GM19452 (cell line): ENCODE measurements around the gene ATXN7.

ENCODE experiments used
- ATAC-seq: cut with Tn5 transposase; IDR thresholded peaks from one replicate; pipeline ENCODE4 v1.9.1; 2021; ENCODE audit not compliant: unreplicated experiment

The ATXN7 gene

DNA sequence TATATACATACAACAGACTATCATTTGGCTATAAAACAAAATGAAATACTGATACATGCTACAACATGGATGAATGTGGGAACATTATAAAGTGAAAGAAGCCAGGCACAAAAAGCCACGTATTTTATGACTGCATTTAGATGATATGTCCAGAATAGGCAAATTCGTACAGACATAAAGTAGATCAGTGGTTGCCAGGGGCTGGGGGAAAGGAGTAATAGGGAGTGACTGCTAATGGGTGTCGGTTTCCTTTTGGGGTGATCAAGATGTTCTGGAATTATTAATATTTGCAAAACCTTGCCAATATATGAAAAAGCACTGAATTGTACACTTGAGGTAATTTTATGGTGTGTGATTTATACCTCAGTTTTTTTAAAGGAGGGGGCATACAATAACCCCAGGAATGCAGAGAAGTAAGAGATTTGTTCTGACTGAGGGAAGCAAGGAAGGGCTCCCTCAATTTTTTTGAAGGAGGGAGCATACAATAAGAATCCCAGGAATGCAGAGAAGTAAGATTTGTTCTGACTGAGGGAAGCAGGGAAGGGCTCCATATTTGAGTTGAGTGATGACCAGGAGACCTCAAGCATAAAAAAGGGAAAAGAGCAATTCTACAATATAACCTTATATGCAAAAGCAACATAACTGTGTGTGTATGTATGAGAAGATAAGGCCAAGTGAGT, 153.4 kb downstream of the ATXN7 start:
- ATAC-seq = no peak

DNA sequence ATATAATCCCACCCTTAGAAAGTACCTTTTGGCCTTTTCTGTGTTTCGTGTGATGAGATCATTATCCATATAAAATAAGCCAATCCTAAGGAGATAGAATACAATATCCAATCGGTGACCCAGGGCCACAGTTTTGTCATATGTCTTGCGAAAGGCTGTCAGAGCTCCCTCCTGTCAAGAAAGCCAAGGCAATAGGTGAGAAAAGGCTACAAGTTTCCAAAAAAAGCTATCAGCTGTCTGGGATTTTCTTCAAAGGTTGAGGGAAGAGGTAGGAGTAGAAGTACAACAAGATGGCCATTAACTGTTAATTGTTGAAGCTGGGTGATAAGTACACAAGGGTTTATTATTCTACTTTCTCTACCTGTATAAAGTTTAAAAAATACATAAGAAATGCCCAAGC, 155.6 kb downstream of the ATXN7 start:
- no peak for ATAC-seq

DNA sequence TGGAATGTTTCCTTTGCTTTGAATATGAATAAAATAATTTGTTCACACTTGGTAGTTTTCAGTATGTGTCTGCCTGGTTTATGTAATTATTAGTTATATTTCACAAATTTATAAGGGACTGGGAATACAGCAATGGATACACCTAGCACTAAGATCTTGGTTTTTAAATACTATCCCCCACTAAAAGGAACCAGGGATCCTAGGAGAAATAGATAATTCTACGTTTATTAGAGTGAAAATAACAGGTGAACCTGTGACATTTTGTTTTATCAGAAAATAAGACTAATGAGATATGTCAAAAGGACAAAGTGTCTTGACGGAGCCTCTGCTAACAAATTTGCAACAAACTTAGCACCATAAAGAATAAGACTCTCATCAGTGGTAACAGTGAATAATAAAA, 156.2 kb downstream of the ATXN7 start:
- no peak for ATAC-seq

DNA sequence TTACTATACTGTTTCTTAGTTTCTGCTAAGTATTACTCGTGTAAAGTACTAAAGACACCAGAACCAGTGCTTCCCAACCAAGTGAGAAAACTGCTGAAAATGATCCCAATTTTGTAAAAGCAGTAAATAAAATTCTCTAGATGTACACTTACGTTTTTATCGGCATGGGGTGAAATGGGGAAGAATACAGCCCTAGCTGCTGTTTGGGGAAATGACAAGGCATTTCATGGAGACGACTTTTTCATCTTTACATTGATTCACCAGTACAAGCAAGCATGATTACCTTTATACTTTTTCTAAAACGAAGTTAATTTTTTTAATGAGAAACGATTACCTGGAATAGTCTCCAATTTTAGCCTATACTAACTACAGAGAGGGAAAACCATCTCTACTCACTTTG, 158.3 kb downstream of the ATXN7 start:
- no peak for ATAC-seq

DNA sequence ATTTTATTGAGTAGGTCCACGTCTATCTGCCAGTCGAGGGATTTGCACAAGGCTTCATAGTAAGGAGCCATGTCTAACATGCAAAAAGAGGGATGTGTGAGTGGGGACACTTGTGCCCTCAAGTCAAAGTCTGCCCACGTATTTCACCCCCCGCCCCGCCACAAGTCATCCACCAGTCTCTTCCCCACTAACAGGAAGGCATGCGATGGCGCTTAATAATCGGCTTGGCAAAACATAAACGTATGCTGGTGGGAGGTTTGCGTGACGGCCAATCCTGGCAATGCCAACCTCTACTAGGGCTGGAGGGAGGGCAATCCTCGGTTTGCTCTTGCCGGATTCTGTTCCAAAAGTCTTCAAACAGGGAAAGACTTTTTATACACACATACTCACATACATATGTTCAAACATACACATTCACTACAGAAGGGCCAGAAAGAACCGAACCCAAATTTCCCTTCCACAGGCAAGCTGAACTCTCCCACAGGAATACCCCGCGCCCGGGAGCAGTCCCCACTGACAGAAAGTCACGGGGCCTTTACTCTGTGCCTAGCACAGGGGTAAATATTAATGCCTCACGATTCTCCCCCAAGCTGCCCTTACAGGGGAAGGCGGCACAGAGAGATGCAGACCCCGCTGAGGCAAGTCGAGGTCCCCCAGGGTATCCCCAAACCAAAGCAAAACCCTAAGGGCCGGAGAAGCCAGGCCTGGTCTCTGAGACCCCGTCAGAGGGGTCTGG, 159.0 kb downstream of the ATXN7 start:
- peak; percentile 5 for ATAC-seq

DNA sequence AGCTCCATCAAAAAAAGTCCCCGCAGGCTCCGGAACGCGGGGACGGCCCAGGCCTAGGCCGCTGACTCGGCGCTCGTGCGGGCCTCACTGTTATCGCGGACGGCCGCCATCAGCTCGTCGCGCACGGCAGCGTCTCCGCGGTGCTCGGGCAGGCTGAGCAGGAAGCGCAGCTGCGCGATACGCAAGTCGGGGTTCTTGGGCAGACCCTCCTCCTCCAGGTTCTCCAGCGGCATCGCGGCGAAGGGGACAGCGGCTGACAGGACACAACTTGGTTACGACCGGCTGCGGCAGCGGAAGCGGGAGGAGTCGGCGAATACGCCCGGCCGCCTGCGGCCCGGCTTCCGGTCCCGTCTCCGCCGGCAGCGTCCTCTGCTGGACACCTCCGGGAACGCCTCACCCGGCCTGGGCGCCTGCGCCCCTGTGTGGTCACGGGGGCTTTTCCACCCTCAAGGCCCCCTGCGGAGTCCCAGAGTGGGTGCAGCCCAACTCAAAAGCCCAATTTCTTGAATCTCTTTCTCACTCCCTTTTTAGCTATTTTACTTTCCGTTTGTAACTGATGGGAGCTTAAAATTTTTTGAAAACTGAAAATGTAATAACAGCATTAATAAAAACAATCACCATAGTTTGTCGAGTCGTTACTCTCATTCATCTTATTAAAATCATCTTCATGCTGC, 159.7 kb downstream of the ATXN7 start, which contains the start of gene PSMD6:
Gene PSMD6 (minus strand): TSS at position 308 of the 674 bp plus-strand sequence. CDS start 75 bp downstream, at position 233.
- ATAC-seq = peak; percentile 97

DNA sequence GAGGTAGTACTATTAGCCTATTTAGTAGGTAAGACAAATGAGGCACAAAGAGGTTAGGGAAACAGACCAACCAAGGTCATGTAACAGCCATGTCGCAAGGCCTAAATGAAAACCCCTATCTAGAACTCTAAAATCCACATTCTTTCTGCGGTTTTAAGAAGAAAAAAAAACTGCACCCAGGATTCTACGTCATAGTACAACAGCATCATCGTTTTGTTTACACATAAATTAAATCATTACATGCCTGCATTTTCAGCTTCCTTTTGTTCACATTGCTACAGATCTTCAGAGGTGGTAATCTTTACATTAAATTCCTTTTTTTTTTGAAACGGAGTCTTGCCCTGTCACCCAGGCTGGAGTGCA, 160.2 kb downstream of the ATXN7 start:
- ATAC-seq = peak; percentile 1

- no peak for ATAC-seq
These were observed 162.7 kb downstream of the ATXN7 start for GRCh38 chr3:64026346-64026745.

- no peak for ATAC-seq
These were observed 164.0 kb downstream of the ATXN7 start for GRCh38 chr3:64027658-64028057.

DNA sequence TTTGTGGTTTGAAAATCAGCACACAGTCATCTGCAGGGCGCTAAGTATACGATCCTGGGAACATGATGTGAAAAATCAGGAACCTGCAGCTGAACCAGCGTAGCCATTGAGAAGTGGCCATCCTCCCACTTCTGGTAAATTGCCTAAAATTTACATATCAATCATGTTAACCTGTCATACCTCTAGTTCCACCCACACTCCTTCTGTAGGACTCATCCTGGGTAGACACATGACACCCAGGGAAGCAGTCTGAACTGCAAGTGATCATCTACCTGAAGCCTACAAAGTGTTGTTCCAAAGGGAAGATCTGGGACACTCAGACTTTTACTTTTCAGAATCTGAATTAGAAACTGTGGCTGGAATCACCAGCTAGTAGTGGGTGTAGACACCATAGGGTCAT, 165.1 kb downstream of the ATXN7 start:
- no peak for ATAC-seq

- no peak for ATAC-seq
These were observed 165.6 kb downstream of the ATXN7 start for GRCh38 chr3:64029287-64029686.

- peak; percentile 97 for ATAC-seq
These were observed 167.1 kb downstream of the ATXN7 start for GRCh38 chr3:64030741-64031140.

DNA sequence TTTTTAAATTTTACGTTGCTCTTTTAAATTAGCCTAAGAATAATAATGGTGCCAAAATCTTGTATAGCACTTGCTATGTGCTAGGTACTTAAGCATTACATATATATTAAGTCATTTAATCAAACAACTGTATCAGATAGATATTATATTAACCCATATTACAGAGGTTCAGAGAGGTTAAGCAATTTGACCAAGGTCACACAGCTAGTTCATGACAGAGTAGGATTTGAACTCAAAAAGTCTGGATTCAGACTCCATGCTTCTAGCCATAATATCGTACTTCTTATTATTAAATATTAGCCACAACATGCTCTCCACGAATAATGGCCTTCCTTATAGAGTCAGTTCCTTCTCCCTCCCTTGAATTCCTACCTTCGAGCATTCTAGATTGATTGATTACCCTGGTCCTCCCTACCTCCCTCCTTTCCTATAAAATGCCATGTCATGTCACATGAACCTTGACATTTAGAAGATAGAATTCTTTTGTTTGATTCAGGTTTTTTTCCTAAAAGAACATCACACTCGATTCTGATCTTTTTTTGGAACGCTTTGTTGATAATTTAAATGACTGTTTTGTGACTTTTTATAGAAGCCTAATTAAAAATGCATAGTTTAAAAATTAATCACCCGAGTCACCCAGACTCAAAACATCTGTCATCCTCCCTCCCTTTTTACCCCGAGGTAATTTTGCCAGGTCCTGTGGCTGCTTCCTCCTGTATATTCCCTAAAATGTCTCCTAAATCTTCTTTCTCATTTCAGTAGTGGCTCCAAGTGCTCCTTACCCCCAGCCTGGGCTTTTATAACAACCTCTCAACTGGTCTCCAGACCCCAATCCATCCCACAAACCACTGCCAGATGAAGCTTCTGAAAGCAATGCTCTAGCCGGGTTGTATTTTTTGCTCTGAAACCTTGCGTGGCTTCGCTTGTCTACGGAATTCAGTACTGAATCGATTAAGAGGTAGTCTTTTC, 168.2 kb downstream of the ATXN7 start:
- no peak for ATAC-seq

GRCh38 chr3:64033069-64033468, 169.4 kb downstream of the ATXN7 start:
- no peak for ATAC-seq

GRCh38 chr3:64037084-64037483, 173.4 kb downstream of the ATXN7 start:
- no peak for ATAC-seq

DNA sequence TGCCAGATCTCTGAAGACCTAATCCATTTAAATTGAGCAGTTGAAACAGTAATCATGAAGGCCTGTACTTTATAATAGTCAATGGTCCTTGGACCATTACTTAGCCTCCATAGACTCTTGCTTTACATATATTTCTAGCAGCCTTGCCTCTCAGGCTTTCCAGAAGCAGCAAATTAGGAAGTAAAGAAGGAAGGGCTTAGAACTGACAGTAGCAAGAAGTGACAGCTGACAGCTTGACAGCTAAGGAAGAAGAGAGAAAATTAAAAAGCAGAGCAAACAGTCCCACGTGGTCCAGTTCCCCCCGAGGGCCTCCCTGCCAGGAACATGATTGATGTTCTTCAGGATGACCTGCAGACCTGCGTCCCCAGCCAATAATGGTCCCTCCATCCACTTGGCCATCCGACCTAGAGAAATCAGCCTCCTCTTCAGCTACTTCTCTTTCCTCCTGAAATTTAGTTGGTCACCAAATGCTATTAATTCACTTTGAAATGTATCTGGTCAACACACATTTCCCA, 174.6 kb downstream of the ATXN7 start:
- no peak for ATAC-seq

DNA sequence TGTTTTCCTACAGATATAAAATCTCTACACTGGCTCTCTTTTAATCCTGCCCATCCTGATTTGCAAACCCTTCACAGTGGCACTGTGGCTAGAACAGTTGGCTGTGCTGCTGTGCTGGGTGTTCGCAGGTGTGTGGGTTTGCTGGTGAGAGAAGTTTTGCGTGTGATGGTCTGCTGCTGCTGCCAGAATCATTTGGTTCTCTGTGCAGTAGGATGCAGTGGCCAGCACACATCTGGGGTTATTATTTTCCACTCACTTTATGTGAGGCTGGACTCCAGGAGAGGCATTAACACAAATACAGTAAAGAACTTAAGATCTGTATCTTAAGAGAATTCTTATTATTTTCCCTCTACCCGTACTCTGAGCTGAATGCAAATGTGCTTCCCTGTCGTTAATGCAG, 175.7 kb downstream of the ATXN7 start:
- no peak for ATAC-seq

GRCh38 chr3:64039981-64040733, 176.5 kb downstream of the ATXN7 start:
- ATAC-seq = no peak

- ATAC-seq = no peak
These were observed 179.3 kb downstream of the ATXN7 start for GRCh38 chr3:64042952-64043351.

DNA sequence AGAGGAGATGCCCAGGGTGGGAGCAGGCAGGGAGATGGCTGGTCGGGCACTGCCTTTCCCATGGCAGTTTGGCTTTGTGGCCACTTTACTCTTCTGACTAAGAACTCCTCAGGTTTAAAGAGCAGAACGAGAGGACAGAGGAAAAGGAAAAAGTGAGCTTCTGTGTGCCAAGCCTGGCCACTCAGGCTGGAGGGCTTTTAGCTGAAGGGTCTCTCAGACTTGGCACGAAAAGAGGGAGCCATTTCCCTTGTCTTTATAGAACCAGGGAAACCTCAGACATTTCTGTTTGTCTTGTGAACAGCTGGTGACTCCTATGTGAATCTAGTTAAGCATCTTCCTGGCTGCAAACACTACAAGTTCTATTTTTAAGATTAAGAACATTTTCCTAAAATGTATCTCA, 182.9 kb downstream of the ATXN7 start:
- no peak for ATAC-seq
